Measurements from ENCODE around the gene ZNF219.

Gene ZNF219

GRCh38 chr14:21098076-21098891 is at the start of gene ZNF219:
Gene ZNF219 (minus strand): TSS chr14:21098655. CDS start chr14:21093591, 5,064 bp downstream.
- DNase-seq = peak; percentile 51

DNA sequence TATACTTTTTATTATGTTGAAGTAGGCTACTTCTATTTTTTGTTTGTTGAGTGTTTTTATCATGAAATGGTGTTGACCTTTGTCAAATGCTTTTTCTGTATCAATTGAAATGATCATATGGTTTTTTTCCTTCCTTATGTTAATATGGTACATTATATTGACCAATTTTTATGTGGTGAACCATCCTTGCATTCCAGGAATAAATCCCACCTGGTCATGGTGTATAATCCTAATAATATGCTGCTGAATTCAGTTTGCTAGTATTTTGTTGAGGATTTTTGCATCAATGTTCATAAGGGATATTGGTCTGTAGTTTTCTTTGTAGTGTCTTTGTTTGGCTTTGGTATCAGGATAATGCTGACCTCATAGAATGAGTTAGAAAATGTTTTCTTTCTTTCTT is 47.0 kb upstream of the ZNF219 start:
- no peak for DNase-seq

- DNase-seq = no peak
Observed at GRCh38 chr14:21142357-21142756, 43.9 kb upstream of the ZNF219 start.

DNA sequence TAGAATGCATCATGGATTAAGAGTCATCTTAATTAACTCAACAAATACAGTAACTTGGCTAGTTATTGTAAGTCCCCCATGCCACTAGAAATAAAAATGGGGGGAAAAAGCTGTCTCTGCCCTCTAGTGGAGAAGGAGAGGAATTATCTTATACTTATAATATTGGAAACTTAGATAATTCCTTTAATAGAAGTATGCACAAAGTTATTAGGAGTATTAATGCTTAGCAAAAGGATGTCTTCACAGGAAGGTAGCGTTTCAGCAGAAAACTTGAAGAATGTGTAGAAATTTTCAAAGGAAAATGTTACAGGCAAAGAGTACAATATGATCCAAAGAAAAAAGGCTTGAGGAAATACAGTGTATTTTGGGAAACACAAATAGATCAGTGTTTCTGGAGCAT is 37.6 kb upstream of the ZNF219 start:
- DNase-seq = peak; percentile 53

GRCh38 chr14:21133901-21134300 is 35.4 kb upstream of the ZNF219 start:
- DNase-seq = no peak

DNA sequence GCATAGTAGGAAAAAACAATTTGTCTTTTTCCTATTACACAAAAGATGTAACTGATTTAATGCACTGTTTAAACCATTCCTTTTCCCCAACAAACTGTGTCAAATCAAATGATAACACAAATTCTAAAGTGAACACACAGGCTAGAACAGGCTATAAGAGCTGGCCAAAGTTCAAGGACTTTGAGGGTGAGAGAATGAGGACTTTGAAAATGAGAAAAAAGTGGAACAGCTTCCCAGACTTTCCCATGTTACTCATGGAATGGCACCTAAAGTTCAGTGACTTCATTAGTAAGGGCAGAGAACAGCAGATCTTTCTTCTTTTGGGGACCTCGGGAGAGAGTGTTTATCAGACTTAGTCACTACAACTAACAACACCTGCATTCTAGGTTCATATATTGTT is 25.0 kb upstream of the ZNF219 start:
- DNase-seq = no peak

DNA sequence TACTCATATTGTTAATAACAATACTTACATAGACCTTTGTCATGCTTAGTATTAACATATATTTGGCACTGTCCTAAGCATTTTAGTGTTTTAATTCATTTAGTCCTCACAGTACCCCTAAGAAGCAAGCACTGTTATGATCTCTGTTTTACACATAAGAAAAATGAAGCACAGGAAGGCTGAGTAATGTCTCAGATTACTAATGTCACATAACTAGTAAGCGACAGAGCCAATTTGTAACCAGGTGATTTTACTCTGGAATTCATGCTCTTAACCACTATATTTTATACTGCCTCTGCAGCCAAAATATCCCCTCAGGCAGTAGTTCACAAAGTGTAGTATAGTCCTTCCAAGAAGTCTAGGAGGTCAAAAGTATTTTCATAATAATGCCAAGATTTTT is 22.7 kb upstream of the ZNF219 start:
- no peak for DNase-seq

- DNase-seq = no peak
Observed at GRCh38 chr14:21120686-21121085, 22.2 kb upstream of the ZNF219 start.

DNA sequence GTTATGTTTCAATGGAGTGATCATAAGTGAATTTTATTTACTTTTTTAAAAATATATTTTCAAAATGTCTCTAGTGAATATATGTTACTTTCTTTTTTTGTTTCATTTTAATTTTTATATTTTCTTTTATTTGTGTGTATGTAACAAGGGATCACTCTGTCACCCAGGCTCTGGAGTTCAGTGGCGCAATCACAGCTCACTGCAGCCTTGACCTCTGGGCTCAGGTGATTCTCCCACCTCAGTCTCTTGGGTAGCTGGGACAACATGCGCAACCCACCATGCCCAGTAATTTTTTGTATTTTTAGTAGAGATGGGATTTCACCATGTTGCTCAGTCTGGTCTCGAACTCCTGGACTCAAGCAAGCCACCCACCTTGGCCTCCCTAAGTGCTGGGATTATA is 20.5 kb upstream of the ZNF219 start:
- DNase-seq = no peak

GRCh38 chr14:21113369-21113768 is 14.9 kb upstream of the ZNF219 start:
- no peak for DNase-seq

DNA sequence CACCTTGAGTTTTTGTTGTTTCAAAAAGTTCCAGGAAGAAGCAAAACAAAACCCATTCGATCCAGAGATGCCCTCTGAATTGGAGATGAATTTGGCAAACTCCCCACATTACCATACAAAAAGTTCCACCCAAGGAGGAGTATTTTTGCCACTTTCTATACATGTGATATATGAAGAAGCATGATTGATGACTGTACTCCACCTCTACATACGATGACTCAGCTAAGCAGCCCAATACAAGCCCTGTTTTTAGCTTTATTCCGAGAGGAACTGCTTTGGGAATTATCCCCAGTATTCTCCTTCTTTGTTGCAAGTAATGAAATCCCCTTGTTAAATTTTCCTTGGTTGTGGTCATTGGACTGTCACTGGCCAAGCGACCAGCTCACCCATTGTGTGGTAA is 13.8 kb upstream of the ZNF219 start:
- no peak for DNase-seq

DNA sequence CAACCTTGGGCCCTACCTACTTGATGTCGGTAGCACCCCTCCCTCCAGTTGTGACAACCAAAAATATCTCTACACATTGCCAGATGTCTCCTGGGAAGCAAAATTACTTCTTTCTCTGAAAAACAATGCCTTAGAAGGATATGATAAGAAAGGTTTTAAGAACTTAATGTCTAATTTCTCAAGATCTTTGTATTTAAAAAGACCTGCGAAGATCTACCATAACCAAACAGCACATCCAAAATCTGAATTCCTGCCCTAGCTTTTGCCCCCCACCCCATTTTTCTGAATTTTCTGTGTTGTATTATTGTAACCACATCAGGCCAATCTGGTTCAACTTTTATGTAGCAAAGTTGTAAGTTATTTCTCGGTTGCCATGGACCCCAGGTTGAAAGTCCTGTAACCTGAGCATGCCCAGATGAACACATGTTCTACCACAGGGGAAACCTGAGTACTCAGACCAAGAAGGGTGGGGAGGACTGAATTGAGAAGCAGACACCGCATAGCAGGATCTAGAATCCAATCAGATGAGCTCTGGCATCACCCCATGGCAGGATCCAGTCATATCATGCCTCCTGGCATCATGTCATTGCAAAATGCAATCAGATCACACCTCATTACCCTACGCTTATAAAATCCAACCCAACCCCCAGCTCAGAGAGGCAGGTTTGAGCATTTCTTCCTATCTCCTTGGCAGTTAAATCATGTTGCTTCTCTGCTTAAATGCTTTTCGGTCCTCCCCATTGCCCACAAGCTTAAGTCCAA is 11.1 kb upstream of the ZNF219 start:
- no peak for DNase-seq

DNA sequence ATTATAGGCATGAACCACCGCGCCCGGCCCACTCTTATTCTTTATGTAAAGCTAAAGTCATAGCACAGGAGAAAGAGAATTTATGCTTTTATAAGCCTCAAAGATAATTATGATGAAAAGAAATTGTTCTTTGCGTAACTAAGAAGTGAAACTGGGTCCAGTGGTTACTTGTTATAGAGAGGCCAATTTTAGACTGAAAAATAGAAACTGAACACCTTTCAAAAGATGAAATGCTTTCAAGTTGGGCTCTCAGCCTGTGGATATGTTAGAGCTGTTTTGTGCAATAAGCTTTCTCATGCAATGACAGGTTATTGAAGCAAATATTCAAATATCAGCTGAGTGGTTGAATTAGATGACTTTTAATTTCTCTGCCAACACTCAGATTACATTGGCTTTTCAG is 10.3 kb upstream of the ZNF219 start:
- DNase-seq = no peak

GRCh38 chr14:21107283-21107800 is 8.9 kb upstream of the ZNF219 start:
- DNase-seq = no peak

- peak; percentile 80 for DNase-seq
Observed at GRCh38 chr14:21106498-21107282, 8.2 kb upstream of the ZNF219 start.

DNA sequence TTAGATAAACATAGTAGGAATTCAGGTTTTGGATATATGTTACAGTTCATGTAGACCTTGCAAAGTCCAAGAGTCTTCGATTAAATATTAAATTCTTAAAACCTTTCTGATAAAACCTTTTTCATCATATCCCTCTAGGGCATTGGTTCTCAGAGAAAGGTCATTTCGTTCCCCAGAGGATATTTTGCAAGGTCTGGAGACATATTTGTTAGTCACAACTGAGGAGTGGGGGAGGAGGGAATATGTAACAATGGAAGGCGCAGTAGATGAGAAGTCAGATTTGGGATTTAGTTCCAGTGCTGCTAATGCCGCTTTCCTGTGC is 7.7 kb upstream of the ZNF219 start:
- no peak for DNase-seq

DNA sequence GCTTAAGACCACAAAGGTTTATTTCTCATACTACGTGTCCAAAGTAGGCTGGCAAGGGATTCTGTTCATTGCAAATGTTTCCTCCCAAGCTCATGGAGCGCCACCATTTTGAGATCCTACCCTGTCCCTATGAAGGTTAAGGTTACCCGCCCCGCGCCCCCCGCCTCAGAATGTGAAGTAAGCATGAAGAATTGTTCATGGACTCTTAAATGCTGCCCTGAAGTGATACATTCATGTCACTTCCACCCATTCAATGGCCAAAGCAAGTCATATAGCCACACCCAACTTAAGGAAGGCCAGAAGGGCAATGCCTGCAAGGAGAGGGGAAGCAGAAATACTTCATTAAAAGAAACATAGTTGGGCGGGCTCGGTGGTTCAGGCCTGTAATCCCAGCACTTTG is 6.6 kb upstream of the ZNF219 start:
- no peak for DNase-seq

GRCh38 chr14:21104448-21105060 is 6.1 kb upstream of the ZNF219 start:
- peak; percentile 86 for DNase-seq

DNA sequence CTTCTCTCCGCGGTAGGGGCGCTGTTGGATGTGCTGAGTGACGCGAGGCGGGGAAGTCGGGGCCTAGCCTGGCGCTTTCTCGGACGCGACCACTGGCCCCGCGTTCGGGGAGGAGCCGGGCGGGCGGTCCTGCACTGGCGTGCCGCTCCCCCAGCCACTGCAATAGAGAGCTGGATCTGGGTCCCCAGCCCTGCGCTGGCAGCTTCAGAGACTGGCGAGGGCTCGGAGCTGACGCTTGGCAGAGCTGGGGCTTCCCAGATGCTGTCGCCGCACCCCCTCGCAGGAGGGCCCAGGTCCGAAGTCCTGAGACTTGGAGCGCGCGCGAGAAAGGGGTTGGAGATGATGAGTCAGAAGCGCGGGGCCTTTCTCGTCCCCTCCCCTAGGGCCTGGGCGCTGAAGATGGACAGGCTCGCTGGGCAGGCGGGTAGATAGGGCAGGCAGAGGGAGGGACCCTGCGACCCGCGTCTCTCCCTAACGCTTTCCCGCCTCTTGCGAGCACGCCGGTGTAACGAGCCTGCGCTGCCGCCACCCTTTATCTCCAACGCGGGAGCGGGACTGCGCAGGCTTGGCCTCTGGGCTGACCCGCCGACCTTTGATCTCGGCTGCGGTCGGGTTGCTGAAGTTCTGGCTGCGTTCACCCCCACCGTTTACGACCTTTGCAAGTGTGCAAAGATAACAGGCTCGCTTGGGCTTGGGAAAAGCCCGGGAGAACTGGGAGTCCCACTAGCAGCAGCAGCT is 5.4 kb upstream of the ZNF219 start:
- peak; percentile 94 for DNase-seq

DNA sequence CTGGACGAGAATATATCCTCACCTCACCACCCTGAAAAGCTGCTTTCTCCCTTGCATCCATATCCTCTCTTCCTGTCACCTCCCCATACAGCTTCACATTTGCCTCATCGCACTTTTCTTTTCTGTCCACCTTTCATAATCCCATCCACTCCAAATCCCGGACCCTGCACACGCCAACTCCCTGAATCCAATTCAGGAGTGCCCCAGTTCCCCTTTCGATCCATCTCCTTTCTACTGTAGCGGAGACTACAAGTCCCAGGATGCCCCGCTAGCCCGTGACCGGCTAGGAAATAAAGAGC is 4.9 kb upstream of the ZNF219 start:
- no peak for DNase-seq

GRCh38 chr14:21102521-21103410 is 4.3 kb upstream of the ZNF219 start:
- DNase-seq = no peak

All from NCI-H1105 treated with DMSO at 0.1 percent for 48 hours (cell line).